Measurements from ENCODE around the gene FNDC8. TPM values are rescaled to one million over a fixed set of nuclear protein-coding genes. Genes with fewer than 3 reads are reported as not detected.

The FNDC8 gene
- total RNA-seq, 1 experiment from 2014 or later, result not detected

- DNase-seq, result no peak
- BruUV-seq (replicated peaks), result no TSS peak
- Mint-ChIP-seq H3K4me3 (ENCODE audit: low read depth, unreplicated experiment) (no peak overlapping the region), H3K36me3 (ENCODE audit: insufficient read depth, unreplicated experiment) (peaks cover 44% of the 10 kb centered on the region), H3K27ac (ENCODE audit: unreplicated experiment) (no peak overlapping the region), H3K27me3 (ENCODE audit: unreplicated experiment) (no peaks in the 10 kb centered on the region), H3K9me3 (ENCODE audit: low read depth, unreplicated experiment) (no peaks in the 10 kb centered on the region), H3K4me1 (ENCODE audit: low read depth, unreplicated experiment) (no peaks in the 10 kb centered on the region)
- intact Hi-C loops (cut with micrococcal nuclease; ENCODE audit: unreplicated experiment), result no loop called here
- no peak for TF ChIP-seq CTCF (IDR thresholded peaks at IDR 0.05; ENCODE audit: unreplicated experiment)
- CTCF ChIA-PET, result interaction anchor here (0.6 kb wide), 1 partner anchor 135 kb away, joined by 3 read pairs; no protein-coding TSS in a partner anchor
Measured at GRCh38 chr17:35130392-35130791, 9.0 kb downstream of the FNDC8 start.

GRCh38 chr17:35132099-35132498 is 10.7 kb downstream of the FNDC8 start:
- no peaks in the 10 kb centered on the region for H3K9me3 Mint-ChIP-seq (ENCODE audit: low read depth, unreplicated experiment)
- intact Hi-C loops (cut with micrococcal nuclease; ENCODE audit: unreplicated experiment), result no loop called here
- no peaks in the 10 kb centered on the region for H3K27me3 Mint-ChIP-seq (ENCODE audit: unreplicated experiment)
- BruUV-seq (replicated peaks), result no TSS peak
- H3K4me1 Mint-ChIP-seq (ENCODE audit: low read depth, unreplicated experiment), result no peaks in the 10 kb centered on the region
- peaks cover 51% of the 10 kb centered on the region for H3K36me3 Mint-ChIP-seq (ENCODE audit: insufficient read depth, unreplicated experiment)
- H3K4me3 Mint-ChIP-seq (ENCODE audit: low read depth, unreplicated experiment), result no peak overlapping the region
- no peak for TF ChIP-seq CTCF (IDR thresholded peaks at IDR 0.05; ENCODE audit: unreplicated experiment)
- H3K27ac Mint-ChIP-seq (ENCODE audit: unreplicated experiment), result no peak overlapping the region
- CTCF ChIA-PET, result no interaction called here
- DNase-seq, result no peak

- CTCF ChIA-PET, result no interaction called here
- no peaks in the 10 kb centered on the region for H3K4me1 Mint-ChIP-seq (ENCODE audit: low read depth, unreplicated experiment)
Measured at GRCh38 chr17:35132816-35133550, 11.6 kb downstream of the FNDC8 start.

GRCh38 chr17:35135322-35135721 is 13.9 kb downstream of the FNDC8 start:
- Mint-ChIP-seq H3K9me3 (ENCODE audit: low read depth, unreplicated experiment) (no peaks in the 10 kb centered on the region), H3K4me3 (ENCODE audit: low read depth, unreplicated experiment) (no peak overlapping the region), H3K27ac (ENCODE audit: unreplicated experiment) (no peak overlapping the region), H3K27me3 (ENCODE audit: unreplicated experiment) (no peaks in the 10 kb centered on the region), H3K4me1 (ENCODE audit: low read depth, unreplicated experiment) (no peaks in the 10 kb centered on the region), H3K36me3 (ENCODE audit: insufficient read depth, unreplicated experiment) (peaks cover 46% of the 10 kb centered on the region)
- no TSS peak for BruUV-seq (replicated peaks)
- DNase-seq, result no peak
- CTCF ChIA-PET, result no interaction called here
- intact Hi-C loops (cut with micrococcal nuclease; ENCODE audit: unreplicated experiment), result no loop called here
- no peak for TF ChIP-seq CTCF (IDR thresholded peaks at IDR 0.05; ENCODE audit: unreplicated experiment)

More at GRCh38 chr17:35132816-35133550, 11.6 kb downstream of the FNDC8 start:
- H3K36me3 Mint-ChIP-seq (ENCODE audit: insufficient read depth, unreplicated experiment), result peaks cover 51% of the 10 kb centered on the region
- H3K27me3 Mint-ChIP-seq (ENCODE audit: unreplicated experiment), result no peaks in the 10 kb centered on the region
- no peaks in the 10 kb centered on the region for H3K9me3 Mint-ChIP-seq (ENCODE audit: low read depth, unreplicated experiment)
- H3K4me3 Mint-ChIP-seq (ENCODE audit: low read depth, unreplicated experiment), result no peak overlapping the region
- H3K27ac Mint-ChIP-seq (ENCODE audit: unreplicated experiment), result no peak overlapping the region
- intact Hi-C loops (cut with micrococcal nuclease; ENCODE audit: unreplicated experiment), result no loop called here
- no peak for TF ChIP-seq CTCF (IDR thresholded peaks at IDR 0.05; ENCODE audit: unreplicated experiment)
- DNase-seq, result no peak
- BruUV-seq (replicated peaks), result no TSS peak
